Measurements from ENCODE around the gene LRRC26.

DNA sequence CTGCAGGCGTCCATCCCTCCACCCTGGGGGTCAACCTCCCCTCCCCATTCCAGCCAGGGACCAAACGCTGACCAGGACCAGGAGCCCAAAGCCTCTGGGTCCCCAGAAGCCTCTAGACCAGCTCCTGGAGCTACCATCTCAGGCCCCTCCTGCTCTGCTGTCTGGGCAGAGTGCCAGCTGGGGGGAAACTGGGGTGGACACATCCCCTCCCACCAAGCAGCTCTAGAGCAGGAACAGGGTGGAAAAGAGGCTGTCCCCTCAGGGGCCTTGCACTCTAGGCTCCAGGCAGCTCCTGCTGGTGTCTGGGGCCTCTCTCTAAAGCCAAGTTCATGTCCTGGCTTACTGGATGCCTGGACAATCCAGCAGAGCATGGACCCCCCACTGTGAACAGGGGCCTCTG is 23.0 kb upstream of the LRRC26 start:
- no peak for TF ChIP-seq POLR2A (IDR thresholded peaks at IDR 0.05)
- TF ChIP-seq, protein P1, sequence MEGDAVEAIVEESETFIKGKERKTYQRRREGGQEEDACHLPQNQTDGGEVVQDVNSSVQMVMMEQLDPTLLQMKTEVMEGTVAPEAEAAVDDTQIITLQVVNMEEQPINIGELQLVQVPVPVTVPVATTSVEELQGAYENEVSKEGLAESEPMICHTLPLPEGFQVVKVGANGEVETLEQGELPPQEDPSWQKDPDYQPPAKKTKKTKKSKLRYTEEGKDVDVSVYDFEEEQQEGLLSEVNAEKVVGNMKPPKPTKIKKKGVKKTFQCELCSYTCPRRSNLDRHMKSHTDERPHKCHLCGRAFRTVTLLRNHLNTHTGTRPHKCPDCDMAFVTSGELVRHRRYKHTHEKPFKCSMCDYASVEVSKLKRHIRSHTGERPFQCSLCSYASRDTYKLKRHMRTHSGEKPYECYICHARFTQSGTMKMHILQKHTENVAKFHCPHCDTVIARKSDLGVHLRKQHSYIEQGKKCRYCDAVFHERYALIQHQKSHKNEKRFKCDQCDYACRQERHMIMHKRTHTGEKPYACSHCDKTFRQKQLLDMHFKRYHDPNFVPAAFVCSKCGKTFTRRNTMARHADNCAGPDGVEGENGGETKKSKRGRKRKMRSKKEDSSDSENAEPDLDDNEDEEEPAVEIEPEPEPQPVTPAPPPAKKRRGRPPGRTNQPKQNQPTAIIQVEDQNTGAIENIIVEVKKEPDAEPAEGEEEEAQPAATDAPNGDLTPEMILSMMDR (IDR thresholded peaks at IDR 0.05): no peak

All from sigmoid colon (tissue), 3 donors.